GM12878 (cell line): Measurements from ENCODE around the gene PLA2G2C. TPM values are rescaled to one million over a fixed set of nuclear protein-coding genes. Genes with fewer than 3 reads are reported as not detected.

ENCODE experiments used
- ATAC-seq: fragments of 200-7000 bp; cut with Tn5 transposase; 3 replicates; pipeline ENCODE4 v1.9.1; 2020; ENCODE audit warnings: mild to moderate bottlenecking, moderate library complexity
- BruUV-seq: library from RNA; stranded (reverse); fragments of 400-500 nt; replicated peaks from 2 replicates; lab custom pipeline; 2021; lab: Mats Ljungman, UMichigan
- CTCF ChIA-PET: fragments of 300-600 bp; sonication (Branson Sonifier 250); formaldehyde crosslinking; extraction: SDS; loops from one replicate; lab custom pipeline; 2021; ENCODE audit warnings: inconsistent platforms; lab: Yijun Ruan, JAX
- POLR2A ChIA-PET: fragments of 350-600 bp; formaldehyde crosslinking; extraction: SDS; loops from one replicate; lab custom pipeline; 2021; ENCODE audit warnings: inconsistent platforms; lab: Charles Lee
- RAD21 ChIA-PET: fragments of 300-600 bp; sonication (Branson Sonifier 250); formaldehyde crosslinking; loops from one replicate; lab custom pipeline; 2023; ENCODE audit warnings: antibody characterized with exemption; ENCODE audit not compliant: unreplicated experiment; lab: Charles Lee
- SMC1A ChIA-PET: fragments of 300-600 bp; sonication (Branson Sonifier 250); formaldehyde crosslinking; loops from one replicate; lab custom pipeline; 2023; ENCODE audit not compliant: unreplicated experiment, uncharacterized antibody; lab: Charles Lee
- DNase-seq: peaks from one replicate; pipeline ENCODE4 v3.0.0-alpha.2; 2011; ENCODE audit warnings: low read depth, low spot score
- FAIRE-seq: peaks from 3 replicates; lab custom pipeline; 2011; peaks lifted over from hg19 to GRCh38; lab: Jason Lieb, UNC
- H2AFZ ChIP-seq: 2 replicates; pipeline ENCODE4 v1.6.0; 2011; ENCODE audit warnings: low read depth, low read length, control low read depth; ENCODE audit not compliant: control insufficient read depth
- H3K27ac ChIP-seq: 2 replicates; pipeline ENCODE4 v1.5.1; 2011; ENCODE audit warnings: control low read depth; ENCODE audit not compliant: control insufficient read depth, insufficient read depth
- H3K27me3 ChIP-seq, 2 experiments: replicated peaks in 1 of 2; 2 replicates each; pipeline versions ENCODE4 v1.6.0 to v1.6.1; 2011; ENCODE audit warnings: low read length in 1 of 2; ENCODE audit not compliant: control insufficient read depth in 2 of 2, insufficient read depth in 2 of 2
- H3K36me3 ChIP-seq, 2 experiments: 2 replicates each; pipeline ENCODE4 v1.5.1; 2011; ENCODE audit warnings: low read length in 1 of 2; ENCODE audit not compliant: control insufficient read depth in 2 of 2, insufficient read depth in 2 of 2
- H3K4me1 ChIP-seq: 2 replicates; pipeline ENCODE4 v1.6.1; 2011; ENCODE audit warnings: mild to moderate bottlenecking, low read length, moderate library complexity, mixed read lengths; ENCODE audit not compliant: control insufficient read depth, insufficient read depth
- H3K4me2 ChIP-seq: 2 replicates; pipeline ENCODE4 v1.6.0; 2011; ENCODE audit warnings: control low read depth; ENCODE audit not compliant: control insufficient read depth, insufficient read depth
- H3K4me3 ChIP-seq: fragments of 200-600 bp; sonication (generic); 2 replicates; pipeline ENCODE4 v1.5.1; 2016
- H3K79me2 ChIP-seq: 2 replicates; pipeline ENCODE4 v1.6.0; 2011; ENCODE audit warnings: low read length; ENCODE audit not compliant: control insufficient read depth, insufficient read depth
- H3K9ac ChIP-seq: 2 replicates; pipeline ENCODE4 v1.8.0; 2011; ENCODE audit warnings: low read length, control low read depth, mixed read lengths; ENCODE audit not compliant: control insufficient read depth, insufficient read depth
- H3K9me3 ChIP-seq: replicated peaks from 3 replicates; pipeline ENCODE4 v1.5.1; 2011; ENCODE audit warnings: mild to moderate bottlenecking, low read length; ENCODE audit not compliant: control insufficient read depth, insufficient read depth
- H4K20me1 ChIP-seq: 2 replicates; pipeline ENCODE4 v1.6.0; 2011; ENCODE audit not compliant: control insufficient read depth, insufficient read depth
- BHLHE40 ChIP-seq, 2 experiments: fragments of 450-650 bp in 1 of 2; IDR thresholded peaks; 2 replicates each; pipeline ENCODE4 v1.6.1; 2011 to 2017; ENCODE audit warnings: low read depth in 2 of 2, borderline replicate concordance in 1 of 2, improper control_type of control experiment in 1 of 2, low read length in 1 of 2, mild to moderate bottlenecking in 1 of 2
- CREM ChIP-seq: IDR thresholded peaks from 2 replicates; pipeline ENCODE4 v1.6.1; 2014; ENCODE audit warnings: antibody characterized with exemption, low read depth
- EZH2 ChIP-seq: IDR thresholded peaks from 2 replicates; pipeline ENCODE4 v1.6.1; 2012; ENCODE audit warnings: low read depth, mild to moderate bottlenecking, control low read depth, inconsistent platforms, low read length, borderline replicate concordance; ENCODE audit not compliant: control insufficient read depth
- IKZF1 ChIP-seq: fragments of 450-650 bp; conservative IDR thresholded peaks from 2 replicates; pipeline ENCODE4 v1.6.1; 2017; ENCODE audit warnings: antibody characterized with exemption, mild to moderate bottlenecking
- MEF2A ChIP-seq: IDR thresholded peaks from 2 replicates; pipeline ENCODE4 v1.6.1; 2011; ENCODE audit warnings: low read depth, mild to moderate bottlenecking, low read length, moderate library complexity; ENCODE audit not compliant: insufficient read depth
- MEF2B ChIP-seq: fragments of 450-650 bp; IDR thresholded peaks from 2 replicates; pipeline ENCODE4 v1.6.1; 2018; ENCODE audit warnings: mild to moderate bottlenecking, moderate library complexity; ENCODE audit not compliant: partially characterized antibody, poor library complexity, severe bottlenecking
- MTA2 ChIP-seq: fragments of 450-650 bp; IDR thresholded peaks from 2 replicates; pipeline ENCODE4 v1.6.1; 2016; ENCODE audit warnings: low read depth, mild to moderate bottlenecking, moderate library complexity
- POLR2A ChIP-seq: IDR thresholded peaks from 2 replicates; pipeline ENCODE4 v1.6.1; 2011; ENCODE audit warnings: low read depth, mild to moderate bottlenecking, low read length
- TCF12 ChIP-seq: IDR thresholded peaks from 2 replicates; pipeline ENCODE4 v1.6.1; 2011; ENCODE audit warnings: low read depth, mild to moderate bottlenecking, low read length
- YY1 ChIP-seq: IDR thresholded peaks from 2 replicates; pipeline ENCODE4 v1.6.1; 2011; ENCODE audit warnings: low read depth, mild to moderate bottlenecking, low read length
- ZSCAN29 ChIP-seq: fragments of 450-650 bp; IDR thresholded peaks from 2 replicates; pipeline ENCODE4 v1.6.1; 2017; ENCODE audit warnings: mild to moderate bottlenecking, moderate library complexity
- WGBS: methylation state at CpG from one replicate; pipeline ENCODE4 v1.1.6; 2016; ENCODE audit warnings: low lambda C conversion rate; ENCODE audit not compliant: insufficient replicate concordance, insufficient coverage; ENCODE audit errors: missing lambda C conversion rate; 5-methylcytosine and 5-hydroxymethylcytosine counted together
- in situ Hi-C: fragments of 300-500 bp; cut with MboI; formaldehyde crosslinking; loops from 9 replicates; pipeline ENCODE4 v1.14.3; 2018; ENCODE audit warnings: mixed read lengths
- intact Hi-C: fragments of 100-400 bp; cut with micrococcal nuclease; formaldehyde crosslinking; loops from one replicate; pipeline ENCODE4 v1.14.2; 2022; ENCODE audit not compliant: unreplicated experiment
- polyA plus RNA-seq, 11 experiments: library from polyadenylated mRNA; depleted of rRNA in 4 of 11; unstranded in 6 of 11; stranded (reverse) in 5 of 11; fragments of >200 nt; fragmentation: Nextera tagmentation in 4 of 11; fragmentation: Illumina TruSeq in 1 of 11; extraction: Ambion mirVana in 4 of 11; extraction: Trizol in 1 of 11; gene quantifications; 1 replicate in 1 of 11; 2 replicates in 10 of 11; pipeline versions ENCODE4 v1.2.1 to v1.2.3, GENCODE V29; 2011 to 2016; ENCODE audit warnings: inconsistent platforms in 2 of 11, missing spikeins in 2 of 11, low read depth in 1 of 11
- total RNA-seq, 4 experiments: library from RNA; depleted of rRNA in 3 of 4; stranded (reverse); fragments of >200 nt in 3 of 4; fragmentation: Illumina TruSeq in 1 of 4; extraction: Trizol in 1 of 4; gene quantifications; 2 replicates each; pipeline versions ENCODE4 v1.2.1 to v1.2.3, GENCODE V29; 2013 to 2021
- TF ChIP-seq, protein P1 (sequence below): fragments of 450-650 bp; conservative IDR thresholded peaks from 2 replicates; pipeline ENCODE4 v1.6.1; 2017; ENCODE audit warnings: mild to moderate bottlenecking, moderate library complexity
- TF ChIP-seq, protein P2 (sequence below): IDR thresholded peaks from 2 replicates; pipeline ENCODE4 v1.6.1; 2011; ENCODE audit warnings: low read depth, low read length, improper control_type of control experiment, borderline replicate concordance
- TF ChIP-seq, protein P3 (sequence below): IDR thresholded peaks from 2 replicates; pipeline ENCODE4 v1.6.1; 2011; ENCODE audit warnings: mild to moderate bottlenecking, low read depth, low read length, moderate library complexity; ENCODE audit not compliant: insufficient replicate concordance

PLA2G2C gene
- total and polyA plus RNA-seq, 10 of the 15 experiments (the other 5 are each of a cell fraction or from before 2014, with no cell fraction given), result 0.05 TPM; not detected in 9

DNA sequence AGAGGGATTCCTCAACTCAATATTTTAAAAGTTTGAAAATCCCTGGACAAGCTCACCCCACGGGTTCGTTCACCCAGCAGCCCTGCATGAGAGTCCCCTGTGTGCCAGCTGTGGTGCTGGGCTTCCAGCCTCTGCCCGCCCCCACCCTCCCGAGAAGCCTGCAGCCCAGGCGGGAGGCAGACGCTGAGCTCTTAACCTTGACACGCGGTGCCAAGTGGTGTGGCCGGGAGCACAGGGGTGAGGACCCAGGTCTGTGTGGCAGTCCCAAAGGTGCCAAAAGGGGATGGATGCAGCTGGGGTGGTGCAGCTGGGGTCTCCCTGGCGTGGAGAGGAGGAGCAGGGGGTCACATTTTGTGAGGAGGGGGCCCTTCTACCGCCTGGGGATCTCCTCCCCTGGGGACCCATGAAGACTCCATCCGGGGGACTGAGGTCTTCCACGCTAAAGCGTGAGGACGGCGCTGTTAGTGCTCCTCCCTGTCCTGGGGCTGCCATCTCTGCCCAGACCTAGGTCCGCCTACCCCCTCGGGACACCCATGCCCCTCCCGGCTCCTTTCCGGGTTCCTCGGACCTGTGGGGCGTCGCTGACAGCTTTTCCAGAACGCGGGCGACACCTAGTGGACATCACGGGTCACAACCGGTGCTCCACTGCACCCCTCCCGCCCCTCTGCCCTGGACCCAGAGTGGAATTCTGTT is 34.3 kb downstream of the PLA2G2C start:
- no TSS peak for BruUV-seq
- Histone ChIP-seq H3K4me3 (peak overlapping the region; percentile 43; the same call in 1 of the 2 replicates), H3K9ac (peak overlapping the region; percentile 18; the same call in 1 of the 2 replicates), H4K20me1 (no peaks in the 10 kb centered on the region), H3K79me2 (no peaks in the 10 kb centered on the region), H2AFZ (peak overlapping the region; percentile 60), H3K27ac (no peak overlapping the region), H3K36me3 (no peaks in the 10 kb centered on the region), H3K9me3 (no peaks in the 10 kb centered on the region; the same call in 2 of the 3 replicates), H3K4me2 (peak overlapping the region; percentile 86), H3K27me3 (no peaks in the 10 kb centered on the region), H3K4me1 (peaks cover 9% of the 10 kb centered on the region)
- ChIA-PET SMC1A (interaction anchor here (0.6 to 4.6 kb wide), 21 partner anchors 9 to 270 kb away, joined by 3 to 41 read pairs (median 4); partner anchors contain the start of genes OTUD3, PLA2G2A and PLA2G2D), POLR2A (interaction anchor here (0.6 to 1.5 kb wide), 4 partner anchors 27 to 203 kb away, joined by 3 to 4 read pairs (median 4); no protein-coding TSS in a partner anchor), CTCF (interaction anchor here (0.6 to 10.8 kb wide), 34 partner anchors 8 to 436 kb away, joined by 3 to 181 read pairs (median 4); partner anchors contain the start of genes OTUD3 and PLA2G2E), RAD21 (interaction anchor here (0.6 to 4.2 kb wide), 22 partner anchors 9 to 342 kb away, joined by 3 to 91 read pairs (median 4); partner anchors contain the start of gene OTUD3)
- in situ Hi-C loops (loop anchor here (5.0 kb wide), 1 partner anchor 235 kb away; no protein-coding TSS in a partner anchor), intact Hi-C loops (loop anchor here (1.0 to 5.0 kb wide), 5 partner anchors 45 to 270 kb away; partner anchors contain the start of gene OTUD3)
- peak; percentile 97 for ATAC-seq
- DNase-seq, result no peak
- FAIRE-seq, result peak; percentile 18
- WGBS, result under 1% methylated on average over 29 of the region's 29 CpGs
- TF ChIP-seq, protein P1, sequence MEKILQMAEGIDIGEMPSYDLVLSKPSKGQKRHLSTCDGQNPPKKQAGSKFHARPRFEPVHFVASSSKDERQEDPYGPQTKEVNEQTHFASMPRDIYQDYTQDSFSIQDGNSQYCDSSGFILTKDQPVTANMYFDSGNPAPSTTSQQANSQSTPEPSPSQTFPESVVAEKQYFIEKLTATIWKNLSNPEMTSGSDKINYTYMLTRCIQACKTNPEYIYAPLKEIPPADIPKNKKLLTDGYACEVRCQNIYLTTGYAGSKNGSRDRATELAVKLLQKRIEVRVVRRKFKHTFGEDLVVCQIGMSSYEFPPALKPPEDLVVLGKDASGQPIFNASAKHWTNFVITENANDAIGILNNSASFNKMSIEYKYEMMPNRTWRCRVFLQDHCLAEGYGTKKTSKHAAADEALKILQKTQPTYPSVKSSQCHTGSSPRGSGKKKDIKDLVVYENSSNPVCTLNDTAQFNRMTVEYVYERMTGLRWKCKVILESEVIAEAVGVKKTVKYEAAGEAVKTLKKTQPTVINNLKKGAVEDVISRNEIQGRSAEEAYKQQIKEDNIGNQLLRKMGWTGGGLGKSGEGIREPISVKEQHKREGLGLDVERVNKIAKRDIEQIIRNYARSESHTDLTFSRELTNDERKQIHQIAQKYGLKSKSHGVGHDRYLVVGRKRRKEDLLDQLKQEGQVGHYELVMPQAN, result 0 out of 2 replicates have a peak, but pooled peaks have one; percentile 45
- TF ChIP-seq, protein P2, sequence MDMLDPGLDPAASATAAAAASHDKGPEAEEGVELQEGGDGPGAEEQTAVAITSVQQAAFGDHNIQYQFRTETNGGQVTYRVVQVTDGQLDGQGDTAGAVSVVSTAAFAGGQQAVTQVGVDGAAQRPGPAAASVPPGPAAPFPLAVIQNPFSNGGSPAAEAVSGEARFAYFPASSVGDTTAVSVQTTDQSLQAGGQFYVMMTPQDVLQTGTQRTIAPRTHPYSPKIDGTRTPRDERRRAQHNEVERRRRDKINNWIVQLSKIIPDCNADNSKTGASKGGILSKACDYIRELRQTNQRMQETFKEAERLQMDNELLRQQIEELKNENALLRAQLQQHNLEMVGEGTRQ, result no peak
- TF ChIP-seq MEF2B (peak; percentile 90), ZSCAN29 (no peak), BHLHE40 (IDR thresholded peaks at IDR 0.05; ENCODE audit: borderline replicate concordance in 1 of 2, low read depth in 2 of 2, low read length in 1 of 2) (peak; percentile 14 to 45; a peak in 2 of 4 replicates), MEF2A (no peak), EZH2 (no peak), IKZF1 (peak; percentile 68), TCF12 (0 out of 2 replicates have a peak, but pooled peaks have one; percentile 17), MTA2 (0 out of 2 replicates have a peak, but pooled peaks have one; percentile 30), POLR2A (no peak), CREM (no peak), YY1 (peak; percentile 80)
- TF ChIP-seq, protein P3, sequence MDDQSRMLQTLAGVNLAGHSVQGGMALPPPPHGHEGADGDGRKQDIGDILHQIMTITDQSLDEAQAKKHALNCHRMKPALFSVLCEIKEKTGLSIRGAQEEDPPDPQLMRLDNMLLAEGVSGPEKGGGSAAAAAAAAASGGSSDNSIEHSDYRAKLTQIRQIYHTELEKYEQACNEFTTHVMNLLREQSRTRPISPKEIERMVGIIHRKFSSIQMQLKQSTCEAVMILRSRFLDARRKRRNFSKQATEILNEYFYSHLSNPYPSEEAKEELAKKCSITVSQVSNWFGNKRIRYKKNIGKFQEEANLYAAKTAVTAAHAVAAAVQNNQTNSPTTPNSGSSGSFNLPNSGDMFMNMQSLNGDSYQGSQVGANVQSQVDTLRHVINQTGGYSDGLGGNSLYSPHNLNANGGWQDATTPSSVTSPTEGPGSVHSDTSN, result no peak
